Measurements from ENCODE around the gene SERPINA3. TPM values are rescaled to one million over a fixed set of nuclear protein-coding genes. Genes with fewer than 3 reads are reported as not detected.

Gene SERPINA3
- total RNA-seq, 1 donor, result 5.1 TPM

- Histone ChIP-seq H3K27ac (ENCODE audit: low read depth, low read length) (no peak overlapping the region), H3K4me1 (ENCODE audit: insufficient read depth, low read length) (peaks cover 18% of the 10 kb centered on the region), H3K79me2 (ENCODE audit: insufficient read depth, low read length) (no peaks in the 10 kb centered on the region), H3K4me3 (ENCODE audit: insufficient read depth, low read length) (no peak overlapping the region), H3K4me2 (ENCODE audit: insufficient read depth, low read length) (no peak overlapping the region), H3K9me3 (ENCODE audit: low read depth, low read length) (no peaks in the 10 kb centered on the region), H2AFZ (ENCODE audit: low read length) (no peak overlapping the region), H3K36me3 (ENCODE audit: insufficient read depth, low read length) (no peaks in the 10 kb centered on the region), H4K20me1 (ENCODE audit: insufficient read depth, low read length) (no peaks in the 10 kb centered on the region), H3K27me3 (ENCODE audit: insufficient read depth, low read length) (no peaks in the 10 kb centered on the region)
- no peak for DNase-seq (ENCODE audit: insufficient read length, low spot score, missing footprints)
- TF ChIP-seq CTCF (IDR thresholded peaks at IDR 0.05; ENCODE audit: extremely low read depth, low read depth, low read length), result no peak
Measured at GRCh38 chr14:94643316-94644101, 31.3 kb downstream of the SERPINA3 start.

GRCh38 chr14:94644102-94644535 lies 31.9 kb downstream of the SERPINA3 start:
- Histone ChIP-seq H3K27ac (ENCODE audit: low read depth, low read length) (no peak overlapping the region), H4K20me1 (ENCODE audit: insufficient read depth, low read length) (no peaks in the 10 kb centered on the region), H3K27me3 (ENCODE audit: insufficient read depth, low read length) (no peaks in the 10 kb centered on the region), H3K4me1 (ENCODE audit: insufficient read depth, low read length) (peaks cover 12% of the 10 kb centered on the region), H3K4me2 (ENCODE audit: insufficient read depth, low read length) (no peak overlapping the region), H2AFZ (ENCODE audit: low read length) (no peak overlapping the region), H3K79me2 (ENCODE audit: insufficient read depth, low read length) (no peaks in the 10 kb centered on the region), H3K36me3 (ENCODE audit: insufficient read depth, low read length) (no peaks in the 10 kb centered on the region), H3K4me3 (ENCODE audit: insufficient read depth, low read length) (no peak overlapping the region), H3K9me3 (ENCODE audit: low read depth, low read length) (peaks cover 5% of the 10 kb centered on the region)
- TF ChIP-seq CTCF (IDR thresholded peaks at IDR 0.05; ENCODE audit: extremely low read depth, low read depth, low read length), result no peak
- DNase-seq (ENCODE audit: insufficient read length, low spot score, missing footprints), result no peak

- no peaks in the 10 kb centered on the region for H3K27me3 ChIP-seq (ENCODE audit: insufficient read depth, low read length)
- peaks cover 6% of the 10 kb centered on the region for H3K9me3 ChIP-seq (ENCODE audit: low read depth, low read length)
- peak overlapping the region; percentile 34 for H3K27ac ChIP-seq (ENCODE audit: low read depth, low read length)
- TF ChIP-seq CTCF (IDR thresholded peaks at IDR 0.05; ENCODE audit: extremely low read depth, low read depth, low read length), result no peak
- no peaks in the 10 kb centered on the region for H4K20me1 ChIP-seq (ENCODE audit: insufficient read depth, low read length)
- no peak for DNase-seq (ENCODE audit: insufficient read length, low spot score, missing footprints)
- no peak overlapping the region for H3K4me3 ChIP-seq (ENCODE audit: insufficient read depth, low read length)
- H3K4me2 ChIP-seq (ENCODE audit: insufficient read depth, low read length), result no peak overlapping the region
- H3K79me2 ChIP-seq (ENCODE audit: insufficient read depth, low read length), result no peaks in the 10 kb centered on the region
- H2AFZ ChIP-seq (ENCODE audit: low read length), result peak overlapping the region; percentile 73
- H3K36me3 ChIP-seq (ENCODE audit: insufficient read depth, low read length), result no peaks in the 10 kb centered on the region
- peaks cover 12% of the 10 kb centered on the region for H3K4me1 ChIP-seq (ENCODE audit: insufficient read depth, low read length)
Measured at GRCh38 chr14:94646066-94646465, 33.9 kb downstream of the SERPINA3 start.

- no peak for TF ChIP-seq CTCF (IDR thresholded peaks at IDR 0.05; ENCODE audit: extremely low read depth, low read depth, low read length)
- Histone ChIP-seq H3K79me2 (ENCODE audit: insufficient read depth, low read length) (no peaks in the 10 kb centered on the region), H3K4me3 (ENCODE audit: insufficient read depth, low read length) (no peak overlapping the region), H3K27me3 (ENCODE audit: insufficient read depth, low read length) (no peaks in the 10 kb centered on the region), H3K9me3 (ENCODE audit: low read depth, low read length) (peaks cover 6% of the 10 kb centered on the region), H4K20me1 (ENCODE audit: insufficient read depth, low read length) (no peaks in the 10 kb centered on the region), H3K36me3 (ENCODE audit: insufficient read depth, low read length) (no peaks in the 10 kb centered on the region), H2AFZ (ENCODE audit: low read length) (peak overlapping the region; percentile 73), H3K4me1 (ENCODE audit: insufficient read depth, low read length) (peaks cover 12% of the 10 kb centered on the region), H3K27ac (ENCODE audit: low read depth, low read length) (peak overlapping the region; percentile 34), H3K4me2 (ENCODE audit: insufficient read depth, low read length) (peak overlapping the region; percentile 62)
- DNase-seq (ENCODE audit: insufficient read length, low spot score, missing footprints), result peak; percentile 93
Measured at GRCh38 chr14:94646481-94646880, 34.3 kb downstream of the SERPINA3 start.
